HTERT RPE-1 (cell line): ENCODE results near the gene FAHD2A.
"Not testable (repeated sequence)": the region's sequence is repeated elsewhere in the genome, so short reads cannot be mapped to it uniquely, and the experiment has no call there.

Experiments used
- in situ Hi-C: fragments of 300-500 bp; cut with MboI; formaldehyde crosslinking; loops from 4 replicates; pipeline ENCODE4 v1.14.3; 2020; ENCODE audit warnings: low sequenced_read_pairs

The FAHD2A gene

GRCh38 chr2:95389245-95390119, 13.0 kb upstream of the FAHD2A start:
- in situ Hi-C loops, result no loop called here

DNA sequence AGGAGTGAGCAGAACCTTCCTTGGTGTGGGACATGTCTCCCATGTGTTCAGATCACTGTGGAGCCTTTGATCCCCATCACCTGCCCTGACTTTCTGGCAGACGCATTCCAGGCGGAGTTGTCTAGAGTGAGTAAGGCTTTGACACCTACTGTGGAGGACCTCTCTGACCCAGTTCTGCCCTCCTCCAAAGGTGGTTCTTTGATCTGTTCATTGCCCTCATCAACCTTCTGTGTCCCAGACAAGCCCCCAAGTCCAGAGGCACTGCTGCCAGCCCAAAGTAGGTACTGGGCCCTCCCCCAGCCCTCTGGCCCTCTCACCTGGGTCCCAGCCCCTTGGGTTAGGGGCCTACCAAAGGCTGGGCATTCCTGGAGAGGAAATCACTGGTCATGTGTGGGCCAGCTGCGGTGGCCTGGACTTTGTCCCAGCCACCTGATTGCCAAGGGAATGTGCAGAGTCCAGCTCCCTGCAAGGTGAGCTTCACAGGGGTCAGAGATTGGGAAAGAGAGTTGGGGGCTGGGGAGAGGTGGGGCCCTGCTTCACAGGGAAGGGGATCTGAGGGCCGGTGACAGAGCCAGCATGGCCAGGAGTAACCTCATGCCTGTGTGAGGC, 12.1 kb upstream of the FAHD2A start:
- in situ Hi-C loops, result no loop called here

- in situ Hi-C loops, result no loop called here
Measured at GRCh38 chr2:95390881-95391321, 11.6 kb upstream of the FAHD2A start.

DNA sequence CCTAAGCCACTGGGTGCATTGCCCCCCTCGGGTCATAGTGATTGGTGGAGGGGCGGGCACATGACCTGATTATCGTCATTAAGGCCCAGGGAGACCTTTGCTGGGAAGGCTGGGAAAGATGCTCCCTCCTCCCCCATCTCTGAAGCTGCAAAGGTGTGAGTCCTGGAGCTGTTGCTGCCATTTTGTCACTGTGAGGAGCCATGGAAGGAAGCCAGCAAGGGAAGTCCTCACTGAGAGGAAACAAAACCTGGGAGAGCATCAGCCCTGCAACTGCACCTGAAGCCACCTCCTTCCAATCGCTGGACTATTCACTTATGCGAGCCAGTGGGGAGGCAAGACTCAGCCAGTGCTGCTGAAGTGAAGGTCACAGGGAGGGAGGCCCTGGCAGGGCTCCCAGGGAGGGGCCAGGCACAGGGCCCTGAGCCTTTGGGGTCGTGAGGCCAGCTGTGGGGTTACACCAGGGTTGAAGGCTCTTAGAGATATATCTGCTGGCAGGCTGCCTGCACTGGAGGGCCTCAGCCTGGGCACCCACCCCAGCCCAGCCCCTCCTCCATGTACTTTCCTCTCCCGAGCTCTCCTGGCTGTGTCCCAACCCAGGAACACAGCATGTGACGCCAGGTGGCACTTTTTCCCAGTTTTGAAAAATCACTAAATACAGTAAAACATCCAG, 10.7 kb upstream of the FAHD2A start:
- in situ Hi-C loops, result no loop called here

GRCh38 chr2:95392320-95392719, 10.2 kb upstream of the FAHD2A start:
- in situ Hi-C loops, result no loop called here

DNA sequence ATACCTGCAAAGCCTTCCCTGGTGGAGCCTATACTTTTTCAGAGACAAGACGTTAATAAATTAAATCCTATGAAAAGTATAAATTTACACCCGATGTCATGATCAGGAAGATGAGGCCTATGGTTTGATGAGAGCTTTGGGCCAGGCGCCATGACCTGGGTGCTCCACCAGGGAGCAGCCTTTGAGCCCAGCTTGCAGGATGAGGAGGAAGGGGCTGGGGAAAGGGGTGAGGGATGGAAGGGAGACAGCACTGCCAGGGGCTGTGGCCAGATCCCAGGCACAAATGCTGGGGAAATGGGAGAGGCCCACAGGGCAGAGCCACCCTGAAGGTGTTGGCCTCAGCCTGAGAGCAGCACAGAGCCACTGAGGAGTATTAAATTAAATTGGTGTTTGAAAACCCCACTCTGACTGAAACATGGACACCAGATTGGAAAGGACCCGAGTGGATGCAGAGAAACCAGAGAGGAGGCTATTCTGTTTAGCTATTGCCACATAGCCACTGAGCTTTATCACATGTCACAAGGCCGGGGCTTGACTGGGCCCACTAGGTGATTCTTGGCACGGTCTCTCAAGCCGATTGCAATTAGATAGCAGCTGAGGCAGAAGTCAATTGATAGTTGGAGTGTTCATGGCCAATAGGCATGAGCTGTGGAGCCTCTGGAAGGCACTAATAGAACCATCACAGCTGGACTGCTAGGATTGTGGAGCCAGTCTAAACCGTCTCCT, 9.6 kb upstream of the FAHD2A start:
- in situ Hi-C loops, result no loop called here

GRCh38 chr2:95393901-95394300, 8.6 kb upstream of the FAHD2A start:
- in situ Hi-C loops, result no loop called here

DNA sequence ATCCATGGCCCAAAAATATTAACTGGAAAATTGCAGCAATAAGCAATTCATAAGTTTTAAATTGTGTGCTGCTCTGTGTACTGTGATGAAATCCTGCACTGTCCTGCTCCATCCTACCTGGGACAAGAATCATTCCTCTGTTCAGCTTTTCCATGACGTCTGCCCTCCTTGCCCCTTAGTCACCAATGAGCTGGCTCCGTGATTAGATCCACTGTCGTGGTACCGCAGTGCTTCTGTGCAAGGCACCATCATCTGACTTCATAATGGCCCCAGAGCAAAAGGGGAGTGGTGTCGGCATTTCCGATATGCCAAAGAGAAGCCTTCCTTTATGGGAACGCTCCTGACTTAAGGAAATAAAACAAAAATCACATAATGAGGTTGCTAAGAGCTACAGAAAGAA, 3.4 kb upstream of the FAHD2A start:
- in situ Hi-C loops, result no loop called here

DNA sequence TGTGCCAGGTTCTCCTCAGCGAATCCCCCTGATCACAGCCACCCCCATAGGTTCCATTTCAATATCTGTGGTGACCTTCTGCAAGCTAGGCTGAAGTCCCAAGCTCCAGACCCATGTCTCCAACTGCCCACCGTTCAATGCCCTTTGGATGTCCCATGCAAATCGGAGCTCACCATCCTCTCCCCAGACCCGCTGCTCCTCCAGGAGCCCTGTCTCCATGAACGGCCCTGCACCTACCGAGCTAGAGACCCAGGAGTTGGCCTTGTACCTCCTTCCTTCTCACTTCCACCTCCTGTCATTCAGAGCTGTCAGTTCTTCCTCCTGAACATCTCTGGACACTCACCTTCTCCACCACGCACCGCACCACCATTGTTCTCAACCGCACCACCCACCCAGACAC, 1.0 kb upstream of the FAHD2A start:
- in situ Hi-C loops, result no loop called here

DNA sequence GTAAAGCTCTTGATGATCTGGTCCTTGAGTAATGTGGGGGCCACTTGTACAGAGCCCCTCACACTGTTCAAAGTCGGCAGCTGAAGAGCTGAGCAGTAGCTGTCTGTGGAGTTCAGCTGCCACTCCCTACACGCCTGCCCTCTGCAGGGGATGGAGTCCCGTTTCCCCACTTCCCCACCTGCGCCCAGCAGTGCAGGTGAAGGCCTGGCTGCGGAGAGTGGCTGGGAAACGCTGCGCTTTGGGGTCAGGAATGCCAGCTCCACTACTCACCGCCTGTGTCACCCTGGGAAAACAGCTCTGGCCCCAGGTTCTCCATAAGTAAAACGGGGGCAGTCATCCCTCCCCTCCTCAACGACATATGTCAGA, 521 bp upstream of the FAHD2A start:
- in situ Hi-C loops, result not testable (repeated sequence)

DNA sequence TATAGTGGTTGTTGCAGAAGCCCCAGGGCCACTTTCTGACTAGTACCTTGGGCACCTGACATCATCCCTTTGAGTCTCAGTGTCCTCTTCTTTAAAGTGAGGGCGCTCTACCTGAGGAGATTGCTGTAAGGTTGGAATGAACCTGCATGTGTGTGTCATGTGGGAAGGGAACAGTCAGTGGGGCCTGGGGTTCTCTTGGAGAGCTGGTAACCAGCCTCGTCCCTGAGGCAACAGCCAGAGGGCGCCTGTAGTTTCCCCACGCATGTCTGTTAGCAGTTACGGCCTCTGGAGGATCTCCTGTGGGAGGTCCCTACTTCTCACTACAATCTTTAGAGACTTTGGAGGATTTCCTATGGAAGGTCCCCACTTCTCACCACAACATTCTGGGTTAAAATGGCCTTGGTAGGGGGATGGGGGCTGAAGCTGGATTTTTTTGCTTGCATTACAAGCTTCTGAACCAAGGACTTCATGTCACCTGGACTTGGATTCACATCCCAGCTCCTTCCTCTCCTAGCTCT, 755 bp downstream of the FAHD2A start:
- in situ Hi-C loops, result not testable (repeated sequence)

DNA sequence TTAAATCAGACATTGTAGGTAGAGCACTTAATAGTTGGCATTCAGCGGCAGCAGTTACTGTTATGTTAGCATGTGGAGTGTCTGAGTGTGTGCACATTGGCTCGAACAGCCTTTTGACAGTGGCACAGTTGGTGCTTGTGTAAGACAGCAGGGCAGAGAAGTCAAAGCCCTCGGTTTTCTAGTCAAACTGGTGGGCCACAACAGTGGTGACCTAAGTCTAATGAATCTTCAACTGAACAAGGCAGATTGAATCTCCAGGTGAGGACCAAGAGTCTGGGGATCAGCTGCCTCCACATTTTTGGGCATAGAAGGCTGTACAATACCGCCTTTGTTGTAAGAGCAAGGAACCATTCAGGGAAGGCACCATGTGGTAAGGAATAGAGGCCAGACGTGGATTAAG, 1.3 kb downstream of the FAHD2A start:
- in situ Hi-C loops, result not testable (repeated sequence)

DNA sequence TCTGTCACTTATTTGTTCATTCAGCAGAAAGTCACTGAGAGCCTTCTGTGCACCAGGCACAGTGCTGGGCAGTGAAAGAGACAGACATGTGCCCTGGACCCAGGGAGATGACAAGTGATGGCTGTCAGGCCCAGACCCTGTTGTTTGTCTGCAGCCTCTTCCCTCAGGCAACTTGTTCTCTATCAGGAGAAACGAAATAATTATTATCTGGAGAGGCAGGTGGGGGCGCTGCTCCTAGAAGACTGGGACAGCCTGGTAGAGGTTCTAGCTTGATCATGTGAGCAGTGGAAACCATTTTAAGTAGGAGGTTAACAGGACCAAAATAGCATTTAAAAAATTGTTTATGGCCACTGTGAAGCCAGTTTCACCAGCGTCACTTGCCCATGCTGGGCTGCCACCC, 2.2 kb downstream of the FAHD2A start:
- in situ Hi-C loops, result not testable (repeated sequence)

GRCh38 chr2:95411239-95411638, 8.7 kb downstream of the FAHD2A start:
- in situ Hi-C loops, result not testable (repeated sequence)

DNA sequence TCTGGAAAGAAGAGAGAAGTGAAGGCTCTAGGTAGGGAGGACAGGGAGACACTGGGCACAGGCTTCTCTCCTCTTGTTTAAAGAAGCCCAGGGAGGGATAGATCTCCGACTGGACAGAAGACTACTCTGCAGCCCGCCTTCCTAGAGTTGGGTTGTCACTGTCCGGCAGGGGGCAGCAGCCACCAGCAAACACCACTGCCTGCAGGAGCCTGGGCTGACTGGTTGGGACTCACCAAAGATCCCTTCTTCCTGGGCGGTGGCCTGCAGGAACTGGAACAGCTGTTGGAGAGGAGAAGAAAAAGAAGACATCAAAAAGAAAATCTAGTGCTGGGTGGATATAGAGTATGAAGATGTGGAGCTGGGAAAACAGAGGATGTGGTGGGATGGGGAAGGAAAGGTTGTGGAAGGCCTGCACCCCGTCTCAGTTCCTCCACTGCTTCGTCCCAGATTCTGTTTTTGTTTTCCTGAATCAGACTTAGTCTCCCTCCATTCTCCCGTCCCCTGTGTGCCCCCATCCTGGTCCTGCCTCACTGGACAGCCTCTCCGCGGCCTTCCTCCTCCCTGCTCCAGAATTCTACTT, 11.6 kb downstream of the FAHD2A start:
- in situ Hi-C loops, result not testable (repeated sequence)

GRCh38 chr2:95415138-95415537, 12.6 kb downstream of the FAHD2A start:
- in situ Hi-C loops, result not testable (repeated sequence)

DNA sequence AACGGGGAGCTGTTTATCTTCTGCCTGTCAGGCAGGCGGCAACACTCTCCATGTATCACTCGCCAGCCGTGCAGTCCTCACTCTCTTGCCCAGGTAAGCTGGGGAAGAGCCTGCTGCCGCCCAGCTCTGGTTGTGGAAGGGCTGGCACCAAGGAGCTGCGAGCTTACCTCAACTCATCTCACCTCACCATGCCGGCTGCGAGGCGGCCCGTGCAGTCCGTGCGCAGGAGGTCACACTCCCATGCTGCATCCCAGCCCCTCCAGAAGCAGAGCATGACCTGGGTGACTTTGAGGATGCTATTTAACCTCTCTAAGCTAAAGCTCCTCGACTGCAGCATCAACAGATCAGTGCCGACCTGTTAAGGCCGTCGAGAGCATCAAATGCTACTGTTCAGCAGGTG, 13.1 kb downstream of the FAHD2A start:
- in situ Hi-C loops, result not testable (repeated sequence)

- in situ Hi-C loops, result not testable (repeated sequence)
Measured at GRCh38 chr2:95427196-95427867, 24.8 kb downstream of the FAHD2A start.

- in situ Hi-C loops, result not testable (repeated sequence)
Measured at GRCh38 chr2:95429748-95430467, 27.4 kb downstream of the FAHD2A start.
